Measurements from ENCODE around the gene OPRL1.
A peak's percentile ranks its signal among the peaks of the same experiment; 100 is the strongest.

Gene OPRL1

DNA sequence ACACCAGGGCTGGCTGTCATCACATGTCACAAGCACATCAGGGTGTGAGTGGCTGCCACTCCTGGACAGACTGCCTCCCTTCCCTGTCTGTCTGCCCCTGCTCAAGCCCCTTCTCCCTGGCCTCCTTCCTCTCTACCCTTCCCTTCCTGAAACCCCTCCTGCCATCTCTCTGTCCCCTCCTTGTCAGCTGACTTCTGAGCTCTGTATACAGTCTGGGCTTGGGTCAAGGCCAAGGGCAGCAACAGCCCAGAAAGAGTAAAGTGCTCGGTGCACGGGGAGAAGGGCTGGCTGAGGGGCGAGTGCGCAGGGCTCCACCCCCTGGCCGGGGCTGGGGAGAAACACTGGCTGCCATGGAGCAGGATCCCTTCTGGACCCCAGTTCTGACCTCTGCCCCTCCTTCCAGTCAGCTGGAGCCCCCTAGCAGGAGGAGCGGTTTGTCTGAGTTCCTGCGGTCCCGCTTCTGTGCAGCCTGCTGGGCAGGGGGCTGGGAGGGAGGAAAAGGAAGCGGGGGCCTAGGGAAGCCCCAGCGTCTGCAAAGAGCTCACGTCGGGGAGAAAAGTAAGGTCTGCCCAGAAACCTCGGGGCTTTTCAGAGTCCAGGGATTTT, 2.3 kb downstream of the OPRL1 start:
- Histone ChIP-seq H3K9ac (ENCODE audit: low read length) (no peak overlapping the region), H2AFZ (ENCODE audit: low read length) (no peak overlapping the region), H3F3A (ENCODE audit: insufficient read depth, low read length) (no peaks in the 10 kb centered on the region), H3K36me3 (ENCODE audit: insufficient read depth, low read length) (no peaks in the 10 kb centered on the region; the same call in 1 of the 2 replicates), H3K27me3 (ENCODE audit: insufficient read depth, low read length) (no peaks in the 10 kb centered on the region; the same call in 1 of the 2 replicates), H3K9me2 (ENCODE audit: low read depth, low read length) (no peaks in the 10 kb centered on the region), H4K20me1 (ENCODE audit: insufficient read depth, low read length) (no peaks in the 10 kb centered on the region), H3K4me1 (ENCODE audit: insufficient read depth, low read length, severe bottlenecking) (peaks cover 30% of the 10 kb centered on the region), H3K4me3 (ENCODE audit: low read depth, low read length, poor library complexity, severe bottlenecking) (no peak overlapping the region), H3K27ac (ENCODE audit: low read depth, low read length, poor library complexity, severe bottlenecking) (no peak overlapping the region), H3K79me2 (ENCODE audit: insufficient read depth, low read length) (no peaks in the 10 kb centered on the region), H3K9me3 (ENCODE audit: low read length) (no peaks in the 10 kb centered on the region), H3K4me2 (ENCODE audit: low read length) (no peak overlapping the region)
- TF ChIP-seq, protein P1, sequence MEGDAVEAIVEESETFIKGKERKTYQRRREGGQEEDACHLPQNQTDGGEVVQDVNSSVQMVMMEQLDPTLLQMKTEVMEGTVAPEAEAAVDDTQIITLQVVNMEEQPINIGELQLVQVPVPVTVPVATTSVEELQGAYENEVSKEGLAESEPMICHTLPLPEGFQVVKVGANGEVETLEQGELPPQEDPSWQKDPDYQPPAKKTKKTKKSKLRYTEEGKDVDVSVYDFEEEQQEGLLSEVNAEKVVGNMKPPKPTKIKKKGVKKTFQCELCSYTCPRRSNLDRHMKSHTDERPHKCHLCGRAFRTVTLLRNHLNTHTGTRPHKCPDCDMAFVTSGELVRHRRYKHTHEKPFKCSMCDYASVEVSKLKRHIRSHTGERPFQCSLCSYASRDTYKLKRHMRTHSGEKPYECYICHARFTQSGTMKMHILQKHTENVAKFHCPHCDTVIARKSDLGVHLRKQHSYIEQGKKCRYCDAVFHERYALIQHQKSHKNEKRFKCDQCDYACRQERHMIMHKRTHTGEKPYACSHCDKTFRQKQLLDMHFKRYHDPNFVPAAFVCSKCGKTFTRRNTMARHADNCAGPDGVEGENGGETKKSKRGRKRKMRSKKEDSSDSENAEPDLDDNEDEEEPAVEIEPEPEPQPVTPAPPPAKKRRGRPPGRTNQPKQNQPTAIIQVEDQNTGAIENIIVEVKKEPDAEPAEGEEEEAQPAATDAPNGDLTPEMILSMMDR (IDR thresholded peaks at IDR 0.05; ENCODE audit: low read length), result peak; percentile 14; the same call in 1 of the 2 replicates
- TF ChIP-seq EZH2 (IDR thresholded peaks at IDR 0.05; ENCODE audit: borderline replicate concordance, low read length), result no peak

DNA sequence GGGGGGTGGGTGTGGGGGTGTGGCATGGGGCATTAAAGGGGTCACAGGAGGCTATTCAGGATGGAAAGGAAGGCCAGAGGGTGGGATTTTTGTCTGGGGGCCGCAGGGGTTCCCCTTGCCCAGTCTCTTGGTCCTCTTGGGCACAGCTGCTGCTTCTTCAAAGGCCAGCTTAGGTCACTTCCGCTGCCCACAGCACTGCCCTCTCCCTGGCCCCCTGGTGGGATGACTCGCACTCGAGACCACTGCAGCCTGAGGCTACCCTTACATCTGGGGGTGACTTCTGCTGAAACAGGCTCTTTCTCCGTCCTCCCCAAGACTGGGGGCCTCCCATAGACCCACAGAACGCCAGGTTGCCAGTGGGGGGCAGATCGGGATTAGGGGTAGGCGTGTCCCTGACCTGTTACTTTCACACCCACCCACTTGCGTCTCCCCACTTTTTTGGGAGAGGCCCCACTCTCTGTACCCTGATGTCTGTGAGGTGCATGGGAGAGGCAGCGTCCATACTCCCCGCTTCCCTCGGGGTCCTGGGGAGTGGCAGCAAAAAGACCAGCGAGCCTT, 3.0 kb downstream of the OPRL1 start:
- peak overlapping the region; percentile 58 for H3K4me2 ChIP-seq (ENCODE audit: low read length)
- 0 out of 2 replicates have a peak, but pooled peaks cover 1% of the 10 kb centered on the region for H3K9me3 ChIP-seq (ENCODE audit: low read length)
- TF ChIP-seq, protein P1 (IDR thresholded peaks at IDR 0.05; ENCODE audit: low read length), result no peak
- no peak for TF ChIP-seq EZH2 (IDR thresholded peaks at IDR 0.05; ENCODE audit: borderline replicate concordance, low read length)
- H3K36me3 ChIP-seq (ENCODE audit: insufficient read depth, low read length), result no peaks in the 10 kb centered on the region; the same call in 1 of the 2 replicates
- H3F3A ChIP-seq (ENCODE audit: insufficient read depth, low read length), result no peaks in the 10 kb centered on the region
- H3K79me2 ChIP-seq (ENCODE audit: insufficient read depth, low read length), result no peaks in the 10 kb centered on the region
- H3K4me1 ChIP-seq (ENCODE audit: insufficient read depth, low read length, severe bottlenecking), result peaks cover 23% of the 10 kb centered on the region
- no peaks in the 10 kb centered on the region for H3K9me2 ChIP-seq (ENCODE audit: low read depth, low read length)
- peak overlapping the region; percentile 21; the same call in 1 of the 2 replicates for H3K9ac ChIP-seq (ENCODE audit: low read length)
- H4K20me1 ChIP-seq (ENCODE audit: insufficient read depth, low read length), result no peaks in the 10 kb centered on the region
- H3K4me3 ChIP-seq (ENCODE audit: low read depth, low read length, poor library complexity, severe bottlenecking), result peak overlapping the region; percentile 51
- no peak overlapping the region for H3K27ac ChIP-seq (ENCODE audit: low read depth, low read length, poor library complexity, severe bottlenecking)
- no peak overlapping the region for H2AFZ ChIP-seq (ENCODE audit: low read length)
- H3K27me3 ChIP-seq (ENCODE audit: insufficient read depth, low read length), result peaks cover 4% of the 10 kb centered on the region; the same call in 1 of the 2 replicates

DNA sequence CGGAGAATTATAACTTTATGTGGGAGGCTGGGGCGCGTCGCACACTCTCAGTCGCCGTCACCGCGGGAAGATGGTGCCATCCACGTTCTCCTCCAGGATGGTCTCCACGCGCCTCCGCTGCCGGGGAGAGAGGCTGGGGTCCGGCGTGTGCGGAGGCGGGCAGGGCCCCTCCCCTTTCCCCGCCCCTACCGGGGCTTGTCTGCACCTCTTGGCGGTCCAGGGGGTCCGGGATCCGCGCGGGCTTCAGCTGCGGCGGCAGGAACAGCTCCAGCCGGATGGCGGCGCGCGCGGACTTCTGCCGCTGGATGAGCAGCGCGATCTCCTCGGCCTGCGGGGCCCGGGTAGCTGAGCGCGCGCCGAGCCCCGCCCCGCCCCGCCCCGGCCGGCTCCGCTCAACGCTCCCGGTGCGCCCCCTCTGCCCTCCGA, 3.5 kb downstream of the OPRL1 start:
- H2AFZ ChIP-seq (ENCODE audit: low read length), result no peak overlapping the region
- H3K4me2 ChIP-seq (ENCODE audit: low read length), result peak overlapping the region; percentile 58
- H3K9me2 ChIP-seq (ENCODE audit: low read depth, low read length), result no peaks in the 10 kb centered on the region
- no peaks in the 10 kb centered on the region for H3F3A ChIP-seq (ENCODE audit: insufficient read depth, low read length)
- peaks cover 6% of the 10 kb centered on the region; the same call in 1 of the 2 replicates for H3K27me3 ChIP-seq (ENCODE audit: insufficient read depth, low read length)
- 0 out of 2 replicates have a peak, but pooled peaks cover 3% of the 10 kb centered on the region for H3K9me3 ChIP-seq (ENCODE audit: low read length)
- peak overlapping the region; percentile 51 for H3K4me3 ChIP-seq (ENCODE audit: low read depth, low read length, poor library complexity, severe bottlenecking)
- H3K36me3 ChIP-seq (ENCODE audit: insufficient read depth, low read length), result no peaks in the 10 kb centered on the region; the same call in 1 of the 2 replicates
- no peaks in the 10 kb centered on the region for H3K79me2 ChIP-seq (ENCODE audit: insufficient read depth, low read length)
- no peak overlapping the region for H3K27ac ChIP-seq (ENCODE audit: low read depth, low read length, poor library complexity, severe bottlenecking)
- peak overlapping the region; percentile 21; the same call in 1 of the 2 replicates for H3K9ac ChIP-seq (ENCODE audit: low read length)
- TF ChIP-seq EZH2 (IDR thresholded peaks at IDR 0.05; ENCODE audit: borderline replicate concordance, low read length), result no peak
- TF ChIP-seq, protein P1 (IDR thresholded peaks at IDR 0.05; ENCODE audit: low read length), result peak; percentile 61
- H3K4me1 ChIP-seq (ENCODE audit: insufficient read depth, low read length, severe bottlenecking), result peaks cover 19% of the 10 kb centered on the region
- H4K20me1 ChIP-seq (ENCODE audit: insufficient read depth, low read length), result no peaks in the 10 kb centered on the region
